Muscle of leg (tissue), 11 donors: ENCODE data around the gene CDH24. TPM values are rescaled to one million over a fixed set of nuclear protein-coding genes. Genes with fewer than 3 reads are reported as not detected.

Experiments
- DNase-seq: peaks from one replicate; pipeline ENCODE4 v3.0.0; 2013
- H3K27ac ChIP-seq: one replicate; pipeline ENCODE4 v1.5.1; 2013; ENCODE audit warnings: mild to moderate bottlenecking, low read length, control low read depth
- H3K27me3 ChIP-seq: one replicate; pipeline ENCODE4 v1.6.1; 2013; ENCODE audit warnings: low read length; ENCODE audit not compliant: control insufficient read depth, insufficient read depth
- H3K36me3 ChIP-seq: one replicate; pipeline ENCODE4 v1.6.1; 2013; ENCODE audit warnings: low read length; ENCODE audit not compliant: control insufficient read depth, insufficient read depth
- H3K4me1 ChIP-seq: one replicate; pipeline ENCODE4 v1.6.1; 2013; ENCODE audit warnings: low read length; ENCODE audit not compliant: control insufficient read depth, insufficient read depth
- H3K4me3 ChIP-seq: one replicate; pipeline ENCODE4 v1.5.1; 2013; ENCODE audit warnings: low read length, control low read depth
- H3K9me3 ChIP-seq: replicated peaks from 2 replicates; pipeline ENCODE4 v1.6.1; 2013; ENCODE audit warnings: low read depth, low read length; ENCODE audit not compliant: control insufficient read depth
- WGBS: methylation state at CpG from one replicate; pipeline ENCODE4 v1.1.5; 2013; ENCODE audit warnings: missing lambda C conversion rate; ENCODE audit not compliant: insufficient coverage; 5-methylcytosine and 5-hydroxymethylcytosine counted together
- polyA plus RNA-seq, 8 donors: library from polyadenylated mRNA; unstranded; fragments of 120-200 nt; gene quantifications; one replicate each; pipeline versions ENCODE4 v1.2.1 to v1.2.3, GENCODE V29; 2013; ENCODE audit warnings: inconsistent platforms in 1 of 8, low replicate concordance in 1 of 8; ENCODE audit not compliant: insufficient read length in 8 of 8, insufficient read depth in 1 of 8
- total RNA-seq: library from RNA; stranded (reverse); fragments of 120-200 nt; gene quantifications from one replicate; pipeline ENCODE4 v1.2.4, GENCODE V29; 2013

CDH24 gene
- total and polyA plus RNA-seq, 9 donors = 2.1 to 6.8 (median 4.8) TPM

DNA sequence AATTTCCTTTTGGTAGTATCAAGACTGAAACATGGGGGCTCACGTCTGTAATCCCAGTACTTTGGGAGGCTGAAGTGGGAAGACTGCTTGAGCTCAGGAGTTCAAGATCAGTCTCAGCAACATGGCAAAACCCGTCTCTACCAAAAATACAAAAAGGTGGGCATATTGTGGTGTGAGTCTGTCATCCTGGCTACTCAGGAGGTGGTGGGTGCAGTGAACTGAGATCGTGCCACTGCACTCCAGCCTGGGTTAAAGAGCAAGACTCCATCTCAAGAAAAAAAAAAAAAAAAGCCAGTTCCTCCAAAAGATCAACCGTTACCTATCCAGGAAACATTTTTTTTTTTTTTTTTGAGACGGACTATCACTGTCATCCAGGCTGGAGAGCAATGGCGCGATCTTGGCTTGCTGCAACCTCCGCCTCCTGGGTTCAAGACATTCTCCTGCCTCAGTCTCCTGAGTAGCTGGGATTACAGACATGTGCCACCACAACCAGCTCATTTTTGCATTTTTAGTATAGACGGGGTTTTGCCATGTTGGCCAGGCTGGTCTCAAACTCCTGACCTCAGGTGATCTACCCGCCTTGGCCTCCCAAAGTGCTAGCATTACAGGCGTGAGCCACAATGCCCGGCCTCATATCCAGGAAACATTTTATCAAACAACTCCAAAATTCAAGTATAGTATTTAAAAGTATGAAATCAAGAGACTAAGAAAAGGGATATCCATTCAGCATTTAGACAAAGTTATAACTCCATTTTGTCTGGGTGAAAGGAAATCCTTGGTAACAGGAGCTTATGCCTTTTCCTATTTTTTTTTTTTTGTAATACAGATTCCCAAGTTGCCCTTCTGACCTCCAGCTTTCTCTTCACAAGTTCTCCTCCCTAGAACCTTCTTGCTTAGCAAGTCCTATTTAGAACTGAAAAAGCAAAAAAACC, 34.2 kb upstream of the CDH24 start:
- 77% methylated on average over 5 of the region's 12 CpGs for WGBS
- no peaks in the 10 kb centered on the region for H3K27me3 ChIP-seq
- no peak for DNase-seq
- no peak overlapping the region for H3K4me3 ChIP-seq
- H3K9me3 ChIP-seq = no peaks in the 10 kb centered on the region
- peaks cover 31% of the 10 kb centered on the region for H3K36me3 ChIP-seq
- no peak overlapping the region for H3K27ac ChIP-seq
- H3K4me1 ChIP-seq = peaks cover 7% of the 10 kb centered on the region

DNA sequence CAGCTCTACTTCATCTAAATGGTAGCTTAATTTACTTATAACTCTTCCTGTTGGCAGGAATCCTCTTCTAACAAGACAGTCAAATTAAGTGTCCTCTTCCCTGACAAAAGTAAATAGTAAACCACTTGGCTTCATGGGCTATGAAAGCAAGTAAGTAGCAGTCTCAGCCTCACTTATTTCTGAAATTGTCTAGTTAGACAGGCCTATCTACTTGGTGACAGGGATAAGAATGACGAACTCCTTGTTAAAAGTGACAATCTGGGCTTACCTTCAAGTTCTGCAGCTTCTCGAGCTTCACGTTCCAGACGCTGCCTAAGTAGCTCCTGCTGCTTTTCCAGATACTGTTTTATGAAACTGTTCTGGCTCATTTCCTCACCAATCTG, 32.9 kb upstream of the CDH24 start:
- H3K36me3 ChIP-seq = peaks cover 36% of the 10 kb centered on the region
- no peak for DNase-seq

DNA sequence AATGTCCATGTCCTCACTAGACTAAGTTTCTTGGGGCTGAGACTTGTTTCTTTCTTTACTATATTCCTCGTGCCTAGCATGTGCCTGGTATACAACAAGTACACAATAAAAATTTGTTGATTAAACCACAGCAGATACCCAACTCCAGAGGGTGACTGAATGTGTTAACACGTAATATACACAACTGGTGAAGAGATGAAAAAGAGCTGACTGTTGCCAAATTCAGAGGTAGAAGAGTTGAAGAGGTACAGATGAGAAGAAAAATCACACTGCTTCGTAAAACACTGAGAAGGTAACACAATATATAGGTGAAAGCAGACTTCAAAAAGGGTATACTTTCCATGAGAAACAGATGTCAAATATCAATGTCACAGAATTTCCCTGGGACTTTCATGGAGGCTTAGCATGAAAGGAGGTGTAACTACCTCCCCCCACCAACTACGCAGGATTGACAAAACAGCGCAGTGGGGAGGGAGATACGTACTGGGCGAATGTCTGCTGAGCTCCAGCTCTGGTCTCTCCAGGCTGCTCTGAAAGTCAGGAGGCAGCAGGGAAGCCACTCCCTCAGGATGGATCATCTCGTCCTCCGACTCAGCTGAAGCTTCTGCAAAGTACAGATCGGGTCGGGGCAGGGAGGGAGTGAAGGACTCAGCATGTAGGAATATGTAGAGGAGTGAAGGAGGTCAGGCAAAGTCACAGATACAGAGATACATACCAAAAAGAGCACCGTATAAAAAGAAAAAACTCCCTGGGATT, 32.4 kb upstream of the CDH24 start:
- Histone ChIP-seq H3K4me1 (peaks cover 4% of the 10 kb centered on the region), H3K36me3 (peaks cover 38% of the 10 kb centered on the region), H3K9me3 (no peaks in the 10 kb centered on the region), H3K27me3 (no peaks in the 10 kb centered on the region), H3K27ac (no peak overlapping the region), H3K4me3 (no peak overlapping the region)
- WGBS = 79% methylated on average over 3 of the region's 12 CpGs
- DNase-seq = no peak

More for the DNA sequence above, 32.9 kb upstream of the CDH24 start:
- Histone ChIP-seq H3K4me1 (peaks cover 4% of the 10 kb centered on the region), H3K27me3 (no peaks in the 10 kb centered on the region), H3K4me3 (no peak overlapping the region), H3K9me3 (no peaks in the 10 kb centered on the region), H3K27ac (no peak overlapping the region)
- no CpG with 5 or more reads among the region's 4 CpGs for WGBS

- Histone ChIP-seq H3K27ac (no peak overlapping the region), H3K36me3 (peaks cover 48% of the 10 kb centered on the region), H3K9me3 (no peaks in the 10 kb centered on the region), H3K4me1 (no peaks in the 10 kb centered on the region), H3K27me3 (no peaks in the 10 kb centered on the region), H3K4me3 (no peak overlapping the region)
- no CpG with 5 or more reads among the region's 1 CpG for WGBS
- DNase-seq = no peak
Measured at GRCh38 chr14:23086565-23086964, 29.2 kb upstream of the CDH24 start.

DNA sequence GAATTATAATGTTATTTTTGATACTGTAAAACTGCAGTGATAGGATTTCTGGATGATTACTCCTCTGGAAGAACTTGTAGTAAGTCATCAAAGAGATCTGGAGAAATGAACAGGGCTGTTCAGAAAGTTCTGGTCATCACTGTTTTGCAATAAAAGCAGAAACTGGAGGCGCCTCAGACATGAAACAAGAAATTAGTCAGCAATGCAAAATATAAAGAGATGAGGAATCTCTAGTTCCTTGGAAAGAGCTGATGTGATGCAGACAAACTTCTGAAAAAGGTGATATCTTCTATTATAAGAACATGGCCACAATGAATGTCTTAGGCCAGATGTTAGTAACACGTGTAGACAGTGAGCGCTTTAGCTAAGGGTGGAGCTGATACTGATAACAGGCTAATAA, 28.1 kb upstream of the CDH24 start:
- DNase-seq = no peak
- WGBS = 80% methylated on average over 3 of the region's 3 CpGs

DNA sequence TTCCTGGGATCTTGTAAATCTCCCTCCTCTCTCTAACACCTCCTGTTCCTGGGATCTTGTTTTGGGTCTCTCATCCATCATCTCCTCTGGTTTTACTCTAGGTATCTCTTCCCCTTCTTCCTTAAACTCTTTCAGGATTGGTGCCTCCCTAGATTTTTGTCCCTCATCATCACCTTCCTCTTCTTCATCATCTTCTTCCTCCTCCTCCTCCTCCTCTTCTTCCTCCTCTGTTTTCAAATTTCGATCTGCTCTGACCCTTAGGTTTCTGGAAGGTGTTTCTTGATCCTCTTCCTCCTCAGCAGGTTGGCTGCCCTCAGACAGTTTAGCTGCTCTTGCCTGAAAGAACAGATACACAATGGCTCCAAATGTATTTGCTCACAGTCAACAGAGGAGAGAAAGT, 23.2 kb upstream of the CDH24 start:
- no peaks in the 10 kb centered on the region for H3K27me3 ChIP-seq
- no peaks in the 10 kb centered on the region for H3K9me3 ChIP-seq
- H3K27ac ChIP-seq = no peak overlapping the region
- H3K4me3 ChIP-seq = no peak overlapping the region
- DNase-seq = no peak
- no CpG with 5 or more reads among the region's 1 CpG for WGBS
- H3K4me1 ChIP-seq = no peaks in the 10 kb centered on the region
- H3K36me3 ChIP-seq = peaks cover 62% of the 10 kb centered on the region

More for the DNA sequence above, 28.1 kb upstream of the CDH24 start:
- H3K27ac ChIP-seq = no peak overlapping the region
- peaks cover 48% of the 10 kb centered on the region for H3K36me3 ChIP-seq
- H3K27me3 ChIP-seq = no peaks in the 10 kb centered on the region
- no peaks in the 10 kb centered on the region for H3K4me1 ChIP-seq
- H3K4me3 ChIP-seq = no peak overlapping the region
- H3K9me3 ChIP-seq = no peaks in the 10 kb centered on the region

DNA sequence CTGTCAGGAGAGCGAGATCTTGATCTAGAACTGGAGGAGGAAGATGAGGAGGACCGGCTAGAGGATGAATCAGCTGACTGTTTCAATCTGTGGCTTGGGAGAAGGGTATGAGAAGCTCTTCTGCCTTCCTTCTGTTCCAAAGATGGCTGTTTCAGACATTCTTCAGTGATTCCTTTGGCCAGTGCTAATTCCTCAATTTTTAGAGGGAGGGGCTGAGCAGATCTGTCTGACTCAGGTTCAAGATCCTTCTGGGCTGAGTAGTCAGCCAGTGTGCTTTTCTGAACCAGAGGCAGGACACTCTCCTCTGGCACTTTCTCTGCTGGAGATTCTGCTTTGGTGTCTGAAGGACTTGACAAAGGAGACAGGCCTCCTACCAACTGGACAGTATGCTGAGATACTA, 22.4 kb upstream of the CDH24 start:
- WGBS = 83% methylated on average over 2 of the region's 2 CpGs
- no peak overlapping the region for H3K27ac ChIP-seq
- no peaks in the 10 kb centered on the region for H3K9me3 ChIP-seq
- H3K4me3 ChIP-seq = no peak overlapping the region
- DNase-seq = no peak
- H3K4me1 ChIP-seq = no peaks in the 10 kb centered on the region
- H3K27me3 ChIP-seq = no peaks in the 10 kb centered on the region
- H3K36me3 ChIP-seq = peaks cover 62% of the 10 kb centered on the region

- Histone ChIP-seq H3K36me3 (peaks cover 66% of the 10 kb centered on the region), H3K27ac (no peak overlapping the region), H3K9me3 (no peaks in the 10 kb centered on the region), H3K4me1 (no peaks in the 10 kb centered on the region), H3K4me3 (no peak overlapping the region), H3K27me3 (no peaks in the 10 kb centered on the region)
- peak; percentile 46 for DNase-seq
- 17% methylated on average over 1 of the region's 2 CpGs for WGBS
Measured at GRCh38 chr14:23078692-23079116, 21.4 kb upstream of the CDH24 start.

DNA sequence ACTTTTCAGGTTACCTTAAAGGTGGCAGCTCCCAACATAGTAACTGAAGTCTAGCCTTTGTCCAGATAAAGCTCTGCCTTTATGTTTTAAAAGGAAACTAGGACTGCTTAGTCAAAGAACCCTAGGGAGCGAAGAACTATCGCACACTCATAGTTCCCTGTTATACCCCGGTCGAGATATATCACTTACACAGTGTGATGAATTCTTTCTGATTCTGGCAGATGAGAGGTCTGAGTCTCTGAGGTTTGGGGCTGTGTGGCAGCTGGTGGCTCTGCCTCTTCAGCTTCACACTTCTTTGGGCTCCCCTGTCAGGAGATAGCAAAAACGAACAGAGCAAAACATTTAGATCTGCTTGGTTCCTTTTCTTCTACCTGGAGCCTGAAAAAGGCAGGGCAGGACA, 20.6 kb upstream of the CDH24 start:
- no peaks in the 10 kb centered on the region for H3K9me3 ChIP-seq
- no peak overlapping the region for H3K27ac ChIP-seq
- no peaks in the 10 kb centered on the region for H3K27me3 ChIP-seq
- H3K4me1 ChIP-seq = no peaks in the 10 kb centered on the region
- H3K36me3 ChIP-seq = peaks cover 66% of the 10 kb centered on the region
- H3K4me3 ChIP-seq = no peak overlapping the region
- 100% methylated on average over 1 of the region's 5 CpGs for WGBS
- DNase-seq = no peak

- no peak overlapping the region for H3K4me3 ChIP-seq
- H3K4me1 ChIP-seq = peaks cover 6% of the 10 kb centered on the region
- WGBS = no CpG with 5 or more reads among the region's 5 CpGs
- no peaks in the 10 kb centered on the region for H3K9me3 ChIP-seq
- H3K27ac ChIP-seq = no peak overlapping the region
- DNase-seq = peak; percentile 44
- H3K27me3 ChIP-seq = no peaks in the 10 kb centered on the region
- peaks cover 69% of the 10 kb centered on the region for H3K36me3 ChIP-seq
Measured at GRCh38 chr14:23076785-23077408, 19.6 kb upstream of the CDH24 start.
